NK-92 (cell line): Measurements from ENCODE around the gene NOS1AP.
"Not testable (repeated sequence)": the region's sequence is repeated elsewhere in the genome, so short reads cannot be mapped to it uniquely, and the experiment has no call there.

Experiments used
- DNase-seq: peaks from one replicate; lab custom pipeline; 2025; ENCODE audit not compliant: unreplicated experiment; lab: John Stamatoyannopoulos, UW

The NOS1AP gene

DNA sequence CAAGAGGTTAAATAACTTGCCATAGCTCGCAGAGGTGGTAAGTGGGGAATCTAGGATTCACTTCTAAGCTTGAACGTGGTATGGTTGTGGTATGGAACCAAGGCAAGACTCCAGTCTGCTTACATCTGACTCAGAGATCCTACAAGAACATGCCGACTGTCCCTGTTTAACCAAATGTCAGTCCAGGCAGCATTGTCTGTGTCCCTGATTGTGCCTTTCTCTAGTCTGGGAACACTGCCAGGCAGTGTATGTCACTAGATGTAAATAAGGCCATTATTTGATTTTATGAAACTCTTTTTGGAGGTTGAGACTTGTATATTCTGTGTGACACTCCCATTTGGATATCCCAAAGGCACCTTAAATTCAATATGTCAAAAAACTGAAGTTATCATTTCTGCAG, 96.0 kb downstream of the NOS1AP start:
- no peak for DNase-seq

DNA sequence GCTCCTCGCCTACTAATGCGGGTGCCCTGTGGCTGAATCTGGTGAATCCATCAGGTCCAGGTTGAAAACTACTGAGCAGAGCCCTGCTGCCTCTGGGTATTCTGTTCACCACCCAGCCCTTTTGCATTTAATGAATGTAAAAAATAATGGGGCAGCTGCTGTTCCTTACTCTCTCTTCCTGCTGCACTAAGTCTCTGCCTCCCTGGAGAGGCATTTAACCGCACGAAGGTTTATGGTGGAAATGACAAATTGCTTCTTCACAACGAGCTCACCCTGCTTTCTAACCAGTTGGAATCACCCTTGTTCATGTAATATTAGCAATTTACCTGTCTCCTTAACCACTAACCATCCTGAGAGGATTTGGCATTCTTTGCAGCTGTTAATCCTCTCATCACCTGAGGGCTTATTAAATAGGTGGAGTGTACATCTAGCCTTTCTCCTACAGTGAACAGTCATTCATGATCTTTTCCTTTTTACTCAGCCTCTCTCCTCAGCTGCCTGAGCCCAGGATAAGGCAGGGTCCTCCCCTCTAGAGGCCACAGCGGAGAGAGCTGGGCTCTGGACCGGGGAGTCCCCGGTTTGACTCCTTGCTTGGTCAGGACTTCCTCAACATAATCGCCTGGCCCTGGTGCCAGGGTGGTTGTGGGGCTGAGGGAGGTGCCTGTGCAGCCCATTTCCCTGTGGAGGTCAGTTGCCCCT, 97.6 kb downstream of the NOS1AP start:
- DNase-seq, result no peak

- no peak for DNase-seq
These were observed 98.8 kb downstream of the NOS1AP start for GRCh38 chr1:162168261-162168660.

DNA sequence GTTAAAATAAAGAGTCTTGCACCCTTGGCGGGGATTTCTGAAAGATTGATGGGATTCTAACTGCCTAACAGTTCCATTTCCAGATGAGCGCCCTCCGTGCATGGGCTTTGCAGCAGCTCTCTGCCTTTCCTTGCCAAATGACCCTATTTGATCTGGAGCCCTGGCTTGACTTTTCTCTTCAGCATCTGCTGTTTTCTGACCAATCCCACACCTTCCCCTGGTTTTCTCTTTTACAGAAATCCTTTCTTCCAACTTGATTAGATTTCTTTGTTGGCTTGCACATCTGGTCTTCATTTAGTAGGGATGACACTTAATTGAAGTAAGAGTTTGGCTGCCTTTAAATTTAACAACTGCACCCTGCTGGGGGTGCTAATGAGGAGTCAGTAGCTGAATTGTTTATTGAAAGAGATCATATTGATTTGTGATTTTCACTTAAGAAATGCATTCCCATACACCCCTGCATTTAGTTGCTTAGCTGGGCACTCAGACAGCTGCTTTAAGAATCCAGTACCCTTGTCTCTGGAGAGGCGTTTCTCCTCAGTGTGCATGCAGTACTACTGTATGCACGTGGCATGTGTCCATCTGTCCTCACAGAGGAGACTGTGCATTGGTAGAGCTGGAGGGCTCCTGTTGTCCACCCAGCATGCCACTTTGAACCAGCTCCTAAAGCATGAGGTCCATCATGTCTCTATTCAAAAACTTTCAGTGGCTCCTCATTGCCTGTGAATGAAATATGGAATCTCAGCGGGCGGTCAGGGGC, 99.7 kb downstream of the NOS1AP start:
- no peak for DNase-seq

DNA sequence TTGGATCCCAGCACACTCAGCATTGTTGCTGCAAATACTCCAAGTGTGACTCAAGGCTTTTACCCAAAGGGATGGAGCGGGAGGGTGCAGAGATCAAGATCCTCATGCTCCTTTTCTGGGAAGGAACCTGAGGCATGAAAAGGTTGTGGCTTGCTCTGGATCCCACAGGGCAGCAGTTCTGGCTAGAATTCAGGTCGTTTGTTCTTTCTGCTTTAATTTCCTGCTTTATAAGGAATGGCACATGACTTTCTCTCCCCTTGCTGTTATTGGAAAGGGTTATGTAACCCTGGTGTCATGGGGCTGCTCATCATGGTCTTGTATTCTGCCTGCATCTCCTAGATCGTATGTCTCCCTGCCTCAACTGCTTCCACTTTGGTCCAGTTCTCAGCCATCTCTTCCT, 101.6 kb downstream of the NOS1AP start:
- DNase-seq, result no peak

DNA sequence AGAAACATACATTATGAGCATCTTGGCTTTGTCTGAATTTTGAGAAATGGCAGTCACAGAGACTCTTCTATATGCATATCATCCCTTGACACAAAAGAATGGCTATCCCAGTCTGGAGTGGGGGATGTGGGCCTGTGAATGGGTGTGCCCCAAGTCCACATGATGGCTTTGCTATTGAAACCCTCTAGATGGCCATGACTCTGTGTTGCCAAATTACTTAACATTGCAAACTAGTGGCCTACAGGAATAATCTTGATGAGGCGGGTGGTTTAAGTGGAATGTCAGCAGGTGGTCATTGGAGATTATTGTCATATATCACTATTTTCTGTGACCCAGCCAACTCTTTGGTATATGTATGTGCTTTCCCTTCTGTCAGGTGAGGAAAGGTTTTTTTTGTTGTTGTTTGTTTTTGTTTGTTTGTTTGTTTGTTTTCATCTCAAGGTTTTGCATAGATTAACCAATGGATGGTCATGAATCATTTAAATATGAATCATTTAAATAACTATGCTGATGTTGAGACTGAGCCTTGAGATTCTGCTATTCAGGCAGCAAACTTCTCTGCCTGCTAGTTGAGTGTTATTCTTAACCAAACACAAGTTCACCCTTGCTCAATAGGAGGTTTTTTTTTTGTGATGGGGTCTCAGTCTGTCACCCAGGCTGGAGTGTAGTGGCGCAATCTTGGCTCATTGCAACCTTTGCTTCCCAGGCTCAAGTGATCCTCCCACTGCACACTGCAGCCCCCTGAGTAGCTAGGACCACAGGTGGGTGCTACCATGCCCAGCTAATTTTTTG, 103.0 kb downstream of the NOS1AP start:
- no peak for DNase-seq

- not testable (repeated sequence) for DNase-seq
These were observed 104.1 kb downstream of the NOS1AP start for GRCh38 chr1:162173607-162174006.

DNA sequence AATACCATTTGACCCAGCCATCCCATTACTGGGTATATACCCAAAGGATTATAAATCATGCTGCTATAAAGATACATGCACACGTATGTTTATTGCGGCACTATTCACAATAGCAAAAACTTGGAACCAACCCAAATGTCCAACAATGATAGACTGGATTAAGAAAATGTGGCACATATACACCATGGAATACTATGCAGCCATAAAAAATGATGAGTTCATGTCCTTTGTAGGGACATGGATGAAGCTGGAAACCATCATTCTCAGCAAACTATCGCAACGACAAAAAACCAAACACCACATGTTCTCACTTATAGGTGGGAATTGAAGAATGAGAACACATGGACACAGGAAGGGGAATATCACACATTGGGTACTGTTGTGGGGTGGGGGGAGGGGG, 104.5 kb downstream of the NOS1AP start:
- not testable (repeated sequence) for DNase-seq

DNA sequence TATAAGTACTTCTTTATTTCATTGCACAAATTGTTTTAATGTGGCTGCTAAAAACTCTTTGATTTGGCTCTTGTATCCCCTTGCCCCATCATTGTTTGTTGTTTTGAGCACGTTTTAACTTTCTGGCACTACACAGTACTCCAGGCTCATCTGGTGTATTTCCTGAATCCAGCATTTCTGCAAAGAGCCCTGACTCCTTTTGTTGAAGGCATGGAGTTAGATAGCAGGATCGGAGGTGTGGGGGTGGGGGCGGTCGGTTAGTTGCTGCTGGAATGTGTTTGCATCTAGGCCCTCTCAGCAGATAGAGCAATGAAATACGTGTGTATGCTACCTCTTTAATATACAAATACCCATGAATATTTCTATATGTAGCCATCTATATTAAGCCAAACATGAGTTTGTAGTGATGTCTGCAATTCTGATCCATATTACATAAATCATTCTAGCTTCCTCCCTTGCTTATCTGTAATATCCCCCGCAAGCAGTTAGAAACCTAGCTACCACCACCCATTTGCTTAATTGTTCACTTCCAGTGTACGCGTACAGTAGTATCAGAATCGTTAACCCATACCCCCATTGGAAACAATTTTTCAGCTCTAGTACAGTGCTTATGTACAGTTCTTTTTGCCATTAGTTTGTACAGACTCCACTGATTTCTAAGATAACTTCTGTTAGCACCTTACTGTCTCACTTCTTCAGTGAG, 106.0 kb downstream of the NOS1AP start:
- no peak for DNase-seq

GRCh38 chr1:162177126-162177525, 107.6 kb downstream of the NOS1AP start:
- no peak for DNase-seq

GRCh38 chr1:162178432-162178831, 108.9 kb downstream of the NOS1AP start:
- no peak for DNase-seq

DNA sequence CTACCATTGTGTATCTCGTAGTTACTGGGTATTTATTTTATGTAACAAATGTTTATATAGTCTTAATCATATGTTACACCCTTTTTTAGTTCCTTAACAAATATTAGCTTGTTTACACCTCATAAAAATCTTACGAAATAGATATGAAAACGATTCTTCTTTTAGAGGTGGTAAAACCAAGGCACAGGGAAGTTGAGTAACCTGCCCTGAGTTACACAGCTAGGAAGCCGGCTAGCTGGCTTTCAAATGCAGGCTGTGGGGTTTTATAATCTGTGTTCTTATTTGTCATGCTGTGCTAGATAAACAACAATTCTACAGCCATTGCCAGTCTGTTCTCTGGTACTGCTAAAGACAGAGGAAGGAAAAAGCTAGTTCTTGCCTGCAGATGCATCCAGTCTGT, 109.6 kb downstream of the NOS1AP start:
- DNase-seq, result no peak

- no peak for DNase-seq
These were observed 111.3 kb downstream of the NOS1AP start for GRCh38 chr1:162180813-162181212.

- no peak for DNase-seq
These were observed 112.6 kb downstream of the NOS1AP start for GRCh38 chr1:162182090-162182489.

GRCh38 chr1:162185314-162186025, 116.0 kb downstream of the NOS1AP start:
- no peak for DNase-seq

- no peak for DNase-seq
These were observed 116.5 kb downstream of the NOS1AP start for GRCh38 chr1:162186026-162186374.

- DNase-seq, result no peak
These were observed 116.9 kb downstream of the NOS1AP start for GRCh38 chr1:162186406-162186805.

DNA sequence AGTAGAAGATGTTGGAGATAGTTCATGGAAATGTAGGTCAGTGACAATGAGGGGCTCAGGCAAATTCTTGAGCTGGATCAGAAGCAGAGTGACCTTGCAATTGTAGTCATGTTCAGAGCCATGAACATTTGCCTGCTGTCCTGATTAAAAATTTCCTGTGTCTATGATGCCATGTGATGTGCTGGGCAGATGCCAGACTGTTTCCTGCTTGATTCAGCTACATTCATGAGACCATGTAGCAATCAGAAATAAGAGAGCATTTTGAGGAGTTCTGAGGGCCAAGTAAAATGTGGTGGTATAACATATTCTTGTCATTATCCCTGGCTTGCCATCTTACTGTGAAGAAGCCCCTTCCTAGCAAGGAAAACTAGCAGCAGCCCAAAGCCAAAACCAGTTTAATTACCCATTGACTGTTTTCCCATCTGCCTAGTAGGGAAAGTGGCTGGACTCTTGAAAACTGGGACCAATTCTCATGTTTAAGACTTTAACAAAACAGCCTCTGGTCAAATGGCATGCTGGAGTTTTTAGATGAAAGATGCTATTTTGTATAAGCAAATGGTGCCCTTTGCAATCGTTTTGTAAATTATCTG, 118.3 kb downstream of the NOS1AP start:
- no peak for DNase-seq

GRCh38 chr1:162189345-162189744, 119.9 kb downstream of the NOS1AP start:
- no peak for DNase-seq
